DMS153 treated with DMSO at 0.1 percent for 48 hours (cell line): ENCODE results near the gene PROB1.
"Not testable (repeated sequence)": the region's sequence is repeated elsewhere in the genome, so short reads cannot be mapped to it uniquely, and the experiment has no call there.

Source experiments
- DNase-seq: peaks from one replicate; lab custom pipeline; 2025; ENCODE audit not compliant: unreplicated experiment; lab: John Stamatoyannopoulos, UW

PROB1 gene

DNA sequence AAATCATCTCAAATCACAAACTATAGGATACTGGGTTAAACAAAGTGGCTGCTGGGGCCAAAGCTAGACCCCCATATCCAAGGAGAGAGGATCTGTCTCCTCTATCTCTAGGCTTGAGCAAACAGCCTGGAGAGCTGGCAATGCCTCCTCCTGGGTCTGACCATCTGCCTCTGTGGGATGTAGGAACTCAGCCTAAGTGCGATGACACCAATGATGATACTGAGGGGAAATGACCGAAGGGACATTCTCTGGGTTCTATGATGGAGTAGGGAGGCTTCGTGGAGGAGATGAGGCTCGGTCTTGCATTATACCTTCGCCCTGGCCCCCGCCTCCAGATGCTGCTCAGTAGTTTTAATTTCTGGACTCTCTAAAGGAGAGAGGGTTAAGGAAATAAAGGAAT, 18.2 kb upstream of the PROB1 start:
- DNase-seq = no peak

DNA sequence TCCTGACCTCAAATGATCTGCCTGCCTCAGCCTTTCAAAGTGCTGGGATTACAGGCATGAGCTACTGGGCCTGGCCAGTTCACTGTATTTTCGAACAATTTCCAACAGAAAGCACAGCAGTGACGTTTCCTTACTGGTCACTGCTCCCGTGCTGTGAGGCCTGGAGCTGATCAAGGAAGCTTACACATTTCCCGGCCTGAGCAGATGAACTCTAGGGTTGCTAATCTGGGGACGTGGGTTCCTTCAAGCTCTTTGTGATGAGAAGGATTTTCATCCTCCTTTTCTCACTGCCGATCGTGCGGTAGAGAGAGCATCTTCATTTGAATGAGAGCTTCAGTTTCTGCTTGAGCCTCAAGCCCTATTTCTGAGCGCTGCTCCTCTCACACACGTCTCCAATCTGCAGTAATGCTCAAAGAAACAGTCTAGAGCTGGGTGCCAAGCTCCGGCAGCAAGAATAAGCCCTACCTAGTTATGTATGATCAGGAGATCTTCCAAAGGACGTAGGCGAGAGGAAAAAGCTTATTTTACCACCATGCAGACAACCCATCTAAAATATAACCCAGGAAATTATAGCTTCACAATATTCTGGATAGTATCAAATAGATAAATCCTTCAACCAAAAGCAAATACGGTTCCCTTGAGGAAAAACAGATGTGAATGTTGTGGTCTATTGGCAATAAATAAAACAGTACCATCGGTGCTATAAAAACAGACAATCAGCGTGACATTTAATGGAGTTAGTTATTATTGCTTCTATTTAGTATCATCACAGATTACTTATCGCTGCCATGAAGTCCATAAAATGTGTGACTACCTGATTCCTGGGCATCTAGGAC, 16.3 kb upstream of the PROB1 start:
- DNase-seq = no peak

DNA sequence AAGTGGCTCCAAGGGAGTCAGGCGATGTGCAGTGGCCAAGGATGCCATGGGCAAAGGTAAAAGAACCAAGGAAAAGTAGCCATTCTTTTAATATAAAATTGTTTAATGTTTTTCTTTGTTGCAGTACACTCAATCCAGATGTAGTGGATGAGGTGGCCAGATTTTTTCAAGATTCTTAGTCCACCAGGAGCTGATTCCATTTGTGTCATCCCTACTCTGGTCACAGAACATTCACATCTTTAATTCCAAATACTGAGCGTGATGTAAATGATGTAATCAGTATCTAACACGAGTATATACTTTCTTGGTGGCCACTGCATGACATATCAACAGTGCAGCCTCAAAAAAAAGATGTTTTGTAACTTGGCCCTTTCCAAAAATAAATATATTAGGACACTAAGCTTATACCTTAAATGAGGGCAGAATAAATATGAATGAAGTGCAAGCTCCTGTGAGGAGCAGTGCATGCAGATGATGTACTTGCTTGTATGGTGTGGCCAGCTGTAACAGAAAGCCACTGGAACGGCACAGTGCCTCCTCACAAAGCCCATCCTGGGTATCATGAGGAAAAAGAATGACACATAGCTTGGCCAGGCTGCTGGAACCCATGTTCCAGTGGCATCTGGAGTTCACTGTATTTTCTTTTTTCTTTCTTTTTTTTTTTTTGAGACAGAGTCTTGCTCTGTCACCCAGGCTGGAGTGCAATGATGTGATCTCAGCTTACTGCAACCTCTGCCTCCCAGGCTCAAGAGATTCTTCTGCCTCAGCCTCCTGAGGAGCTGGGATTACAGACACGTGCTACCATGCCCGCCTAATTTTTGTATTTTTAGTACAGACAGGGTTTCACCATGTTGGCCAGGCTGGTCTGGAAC, 15.5 kb upstream of the PROB1 start:
- DNase-seq = no peak

- DNase-seq = not testable (repeated sequence)
Observed at GRCh38 chr5:139409116-139409515, 14.2 kb upstream of the PROB1 start.

DNA sequence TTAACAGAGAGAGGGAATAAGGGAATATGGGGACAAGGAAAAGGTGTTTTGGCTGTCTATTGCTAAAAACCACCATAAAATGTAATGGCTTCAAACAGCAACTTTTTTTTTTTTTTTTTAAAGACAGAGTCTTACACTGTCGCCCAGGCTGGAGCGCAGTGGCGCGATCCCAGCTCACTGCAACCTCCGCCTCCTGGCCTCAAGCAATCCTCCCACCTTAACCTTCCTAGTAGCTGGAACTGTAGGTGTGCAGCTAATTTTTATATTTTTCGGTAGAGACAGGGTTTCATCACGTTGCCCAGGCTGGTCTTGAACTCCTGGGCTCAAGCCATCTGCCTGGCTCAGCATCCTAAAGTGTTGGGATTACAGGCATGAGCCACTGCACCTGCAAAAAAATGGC, 13.3 kb upstream of the PROB1 start:
- DNase-seq = no peak

DNA sequence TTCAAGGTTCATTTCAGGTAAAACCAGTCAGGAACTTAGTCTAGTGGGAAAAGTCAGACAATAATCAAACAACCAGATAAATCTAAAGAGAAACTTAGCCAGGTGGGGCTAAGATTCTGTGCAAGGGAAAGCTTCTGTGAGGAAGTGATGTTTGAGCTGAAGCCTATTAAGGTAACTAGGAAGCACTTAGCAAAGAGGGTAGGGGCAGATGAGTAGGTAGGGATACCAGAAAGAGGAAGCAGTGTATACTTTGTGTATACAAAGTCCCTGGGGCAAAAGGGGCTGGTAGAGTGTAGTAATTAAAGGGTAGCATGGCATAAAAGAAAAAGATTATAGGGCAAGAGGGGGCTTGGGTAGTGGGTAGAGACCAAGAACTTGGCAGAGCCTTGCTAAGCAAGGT, 12.6 kb upstream of the PROB1 start:
- no peak for DNase-seq

DNA sequence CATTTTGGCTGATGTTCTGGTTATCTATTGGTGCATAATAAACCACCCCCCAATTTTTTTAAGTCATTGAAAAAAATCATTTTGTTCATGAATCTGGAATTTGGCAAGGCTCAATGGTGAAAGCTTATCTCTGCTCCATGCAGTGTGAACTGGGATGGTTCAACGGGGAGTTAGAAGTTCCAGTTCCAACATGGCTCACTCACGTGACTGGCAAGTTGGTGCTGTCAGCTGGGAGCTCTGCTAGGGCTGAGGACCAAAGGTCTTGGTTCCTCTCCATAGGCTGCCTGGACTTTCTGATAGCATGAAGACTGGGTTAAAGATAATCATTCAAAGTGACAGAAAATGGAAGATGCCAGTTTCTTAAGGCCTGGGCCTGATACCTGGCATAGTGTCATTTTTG, 12.1 kb upstream of the PROB1 start:
- no peak for DNase-seq

DNA sequence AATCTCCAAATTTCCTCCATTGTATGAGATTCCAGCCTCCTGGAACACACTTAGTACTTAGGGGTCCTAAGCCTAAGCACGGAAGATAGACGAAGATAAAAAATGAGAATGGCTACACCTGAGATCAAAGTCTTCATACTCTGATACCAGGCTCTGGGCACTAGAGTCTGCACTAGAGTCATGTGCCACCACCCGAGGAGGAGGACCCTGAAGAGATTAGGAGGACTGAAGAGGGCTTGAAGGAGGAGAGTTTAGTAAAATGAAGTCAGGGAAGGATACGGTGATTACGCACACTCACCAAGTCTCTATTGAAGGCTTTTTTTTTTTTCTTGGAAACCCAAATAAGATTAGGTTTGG, 9.6 kb upstream of the PROB1 start:
- DNase-seq = no peak

- peak; percentile 77 for DNase-seq
Observed at GRCh38 chr5:139403787-139404483, 9.0 kb upstream of the PROB1 start, which contains the start of gene SPATA24. Gene SPATA24, minus strand, starts transcription at chr5:139404089. Its CDS starts 29 bp downstream, at chr5:139404060.

DNA sequence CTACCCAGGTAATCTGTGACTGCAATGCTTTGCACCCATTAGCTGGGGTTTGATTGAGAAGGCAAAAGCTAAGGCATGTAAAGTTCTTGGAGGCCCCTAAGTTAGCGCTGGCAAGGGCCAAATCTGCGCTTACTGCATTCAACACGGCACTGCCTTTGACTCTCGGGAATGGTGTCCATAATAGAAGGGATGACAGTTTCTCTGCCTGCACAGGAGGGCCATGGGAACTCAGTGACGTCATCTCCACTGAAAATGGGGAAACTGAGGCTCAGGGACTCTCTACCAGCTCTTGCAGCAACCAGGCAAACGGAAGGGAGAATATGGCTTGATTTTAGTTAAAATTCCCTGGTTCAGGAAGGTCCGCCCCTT, 8.5 kb upstream of the PROB1 start:
- DNase-seq = no peak

DNA sequence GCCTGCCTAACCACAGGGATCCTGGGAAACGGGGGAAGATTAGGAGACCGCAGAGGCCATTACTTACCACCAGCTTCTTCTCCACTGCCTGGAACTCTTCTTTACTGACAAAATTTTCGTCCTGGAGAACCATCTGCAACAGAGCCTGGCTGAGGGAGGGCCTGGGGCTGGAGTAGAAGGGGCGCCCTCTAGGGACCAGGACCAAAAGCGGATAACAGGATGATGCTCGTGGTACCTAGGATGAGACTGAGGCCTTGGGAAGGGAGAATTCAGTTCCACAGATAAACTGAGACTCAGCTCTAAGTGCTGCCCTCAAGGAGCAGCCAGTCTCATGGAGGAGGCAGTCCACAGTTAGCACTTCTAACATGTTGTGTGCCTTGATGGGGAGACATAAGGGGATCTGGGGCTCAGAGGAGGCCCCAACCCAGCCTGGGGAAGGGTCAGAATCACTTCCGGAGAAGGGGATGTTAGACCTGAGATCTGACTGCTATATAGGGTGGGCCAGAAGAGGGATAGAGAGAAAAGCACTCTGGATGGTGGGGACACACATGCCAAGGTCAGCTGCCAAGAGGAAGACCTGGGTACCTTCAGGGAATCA, 7.8 kb upstream of the PROB1 start:
- DNase-seq = no peak

- no peak for DNase-seq
Observed at GRCh38 chr5:139401546-139401945, 6.6 kb upstream of the PROB1 start.

DNA sequence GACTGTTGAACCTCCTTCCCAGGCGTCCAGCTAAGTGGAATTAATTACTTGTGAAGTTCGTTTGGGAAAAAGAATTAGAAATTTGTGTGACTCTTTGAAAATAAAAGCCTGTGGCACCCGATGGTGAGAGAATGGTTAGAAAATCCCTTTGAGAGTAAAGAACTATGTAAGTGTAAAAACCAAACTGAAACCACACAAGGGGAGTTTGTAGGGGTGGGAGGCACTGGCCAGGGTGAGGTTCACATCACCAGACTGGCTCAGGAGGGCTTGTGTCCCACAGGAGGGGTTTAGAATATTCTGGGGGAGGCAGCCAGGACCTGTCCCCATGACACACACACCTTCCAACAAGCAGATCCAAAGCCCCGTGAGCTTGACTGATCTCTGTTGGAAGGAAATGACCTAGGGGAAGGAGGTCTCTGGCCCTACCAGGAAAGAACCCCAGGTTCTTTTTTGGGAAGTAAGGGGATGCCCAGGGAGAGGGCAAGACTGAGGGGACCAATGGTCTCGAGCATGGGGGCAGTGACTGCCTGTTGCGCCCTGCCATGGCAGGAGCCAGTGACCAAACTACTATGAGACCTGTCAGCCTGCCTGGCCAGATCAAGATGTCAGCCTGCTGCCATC, 4.7 kb upstream of the PROB1 start:
- no peak for DNase-seq

DNA sequence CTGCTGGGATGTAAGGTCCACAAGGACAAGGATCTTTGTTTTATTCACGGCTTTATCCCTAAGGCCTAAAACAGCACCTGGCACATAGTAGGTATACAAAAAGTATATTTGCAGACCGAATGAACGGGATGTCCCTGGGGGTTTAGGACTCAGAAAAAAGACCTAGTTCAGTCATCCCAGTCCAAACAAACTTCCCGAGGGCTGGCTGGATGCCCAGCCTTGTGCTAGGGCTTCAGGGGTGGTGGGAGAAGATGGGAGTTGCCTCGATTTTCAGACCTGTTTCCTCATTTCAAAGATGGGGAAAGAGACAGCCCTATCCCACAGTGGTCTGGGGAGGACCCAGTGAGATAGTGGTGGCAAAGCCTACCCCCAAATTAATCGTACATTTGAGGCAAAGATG, 3.0 kb upstream of the PROB1 start:
- no peak for DNase-seq

- no peak for DNase-seq
Observed at GRCh38 chr5:139396691-139397090, 1.8 kb upstream of the PROB1 start.

GRCh38 chr5:139395844-139396640, 1.1 kb upstream of the PROB1 start:
- DNase-seq = no peak

DNA sequence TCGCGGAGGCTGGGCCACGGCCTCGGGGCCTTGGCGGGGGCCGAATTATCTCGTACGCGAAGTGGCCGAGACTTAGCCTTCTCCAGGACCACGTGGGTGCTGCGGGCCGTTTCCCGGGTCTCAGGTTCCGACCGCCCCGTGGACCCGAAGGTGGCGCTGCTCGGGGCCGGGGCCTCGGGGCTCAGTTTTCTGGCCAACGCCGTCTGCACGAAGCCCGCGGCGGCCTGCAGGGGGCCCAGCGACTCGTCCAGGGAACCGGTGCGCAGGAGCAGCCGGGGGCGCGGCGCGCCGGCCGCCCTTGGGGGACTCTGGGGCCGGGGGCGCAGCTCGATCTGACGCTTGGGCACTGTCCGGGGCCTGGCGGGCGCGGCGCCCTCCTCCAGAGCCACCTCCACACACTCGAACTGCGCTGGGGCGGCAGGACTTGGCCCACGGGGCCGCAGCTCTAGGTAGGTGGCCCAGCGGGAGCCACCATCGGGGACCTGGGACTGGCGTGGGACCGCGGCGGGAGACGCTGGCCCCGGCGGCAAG, 716 bp downstream of the PROB1 start:
- no peak for DNase-seq

DNA sequence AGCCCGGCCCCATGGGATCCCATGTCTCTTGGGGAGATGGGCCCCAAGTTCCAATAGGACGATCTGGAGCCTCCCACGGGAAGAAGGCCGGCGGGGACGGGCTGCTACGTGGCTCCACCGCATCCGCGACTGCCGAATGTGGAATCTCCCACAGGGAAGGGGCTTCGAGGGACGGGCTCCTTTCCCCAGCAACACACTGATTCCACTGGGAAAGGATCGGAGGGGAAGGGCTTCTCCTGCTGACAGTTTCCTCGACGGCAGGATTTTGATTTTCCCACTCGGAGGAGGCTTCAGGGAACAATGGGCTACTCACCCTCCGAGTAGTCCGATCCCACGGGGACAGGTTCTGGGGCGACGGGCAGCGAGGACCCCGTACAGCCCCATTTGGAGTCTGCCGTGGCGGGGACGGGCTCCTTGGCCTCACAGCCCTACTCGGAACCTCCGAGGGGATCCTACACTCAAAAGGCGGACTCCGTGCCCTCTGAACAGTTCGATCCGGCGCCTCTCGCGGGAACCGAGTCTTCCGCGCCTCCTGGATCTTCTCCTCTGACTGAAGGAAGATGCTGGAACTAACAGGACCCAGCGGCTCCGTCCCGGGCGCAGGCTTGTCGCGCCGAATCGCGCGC, 1.3 kb downstream of the PROB1 start:
- DNase-seq = no peak
